Activated CD8-positive, alpha-beta memory T cell treated with anti-CD3 and anti-CD28 coated beads for 4 hours (primary cell): ENCODE measurements around the gene ZNF862.

Source experiments
- DNase-seq, 2 donors: peaks; one replicate each; pipeline ENCODE4 v3.0.0-alpha.2; 2020; ENCODE audit warnings: low read depth in 2 of 2

ZNF862 gene

DNA sequence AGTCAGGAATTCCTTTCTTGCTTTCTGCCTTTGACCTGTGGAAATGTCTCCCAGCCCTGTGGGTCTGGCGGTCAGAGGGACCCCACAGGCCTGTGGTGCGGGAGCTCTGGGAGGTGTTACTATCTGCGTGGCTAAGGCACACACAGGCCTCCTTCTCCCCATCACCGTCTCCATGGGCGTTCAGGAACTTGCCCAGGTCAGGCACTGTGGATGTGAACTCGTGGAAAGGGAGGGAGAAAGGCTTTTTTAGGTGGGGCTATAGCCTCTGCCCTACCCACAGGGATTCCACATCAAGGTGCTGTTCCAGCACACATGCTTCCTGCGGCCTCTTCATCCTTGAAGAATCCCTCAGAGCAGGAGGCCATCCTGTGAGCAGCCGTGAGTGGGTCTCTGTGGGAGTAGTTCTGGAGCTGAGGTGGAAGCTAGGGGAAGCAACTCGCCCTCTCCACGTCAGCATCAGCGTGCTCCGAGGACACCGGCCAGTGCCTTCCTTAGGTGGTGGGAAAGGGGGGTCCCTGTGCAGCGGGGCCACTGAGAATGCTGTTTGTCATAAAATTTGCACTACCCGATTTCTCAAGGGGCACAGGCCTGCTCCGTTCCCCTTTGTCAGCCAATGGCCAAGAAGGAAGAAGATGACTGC is 28.1 kb downstream of the ZNF862 start:
- no peak for DNase-seq

DNA sequence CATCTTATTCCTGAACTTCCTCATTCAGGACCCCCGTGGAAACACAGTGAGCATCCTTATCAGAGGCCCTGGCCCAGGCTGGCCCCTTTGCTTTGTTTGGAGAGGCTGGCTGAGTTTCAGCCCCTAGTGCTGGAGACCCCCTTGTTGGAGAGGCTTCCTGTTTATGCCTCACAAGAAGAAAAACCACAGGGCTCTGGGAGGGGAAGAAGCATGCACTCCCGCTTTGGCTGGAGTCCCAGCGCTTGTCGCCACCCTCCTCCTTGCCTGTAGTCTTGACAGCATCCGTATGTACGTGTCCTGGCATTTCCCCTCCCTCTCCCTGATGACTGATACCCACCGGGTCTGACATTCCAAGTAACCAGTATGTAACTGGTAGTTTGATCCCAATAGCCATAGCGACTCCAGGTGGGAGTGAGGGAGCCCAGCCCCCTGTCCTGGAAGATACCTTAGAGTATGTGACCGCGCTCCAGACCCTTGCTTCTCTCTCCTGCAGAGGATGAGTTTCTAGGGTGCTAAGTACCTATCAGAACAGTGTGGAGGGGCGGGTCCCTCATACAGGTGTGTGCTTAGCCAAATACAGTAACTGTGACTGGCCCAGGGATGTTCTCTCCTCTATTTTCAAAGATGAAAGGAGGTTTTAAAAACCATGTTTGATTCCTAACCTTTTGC is 28.7 kb downstream of the ZNF862 start:
- DNase-seq, result no peak

DNA sequence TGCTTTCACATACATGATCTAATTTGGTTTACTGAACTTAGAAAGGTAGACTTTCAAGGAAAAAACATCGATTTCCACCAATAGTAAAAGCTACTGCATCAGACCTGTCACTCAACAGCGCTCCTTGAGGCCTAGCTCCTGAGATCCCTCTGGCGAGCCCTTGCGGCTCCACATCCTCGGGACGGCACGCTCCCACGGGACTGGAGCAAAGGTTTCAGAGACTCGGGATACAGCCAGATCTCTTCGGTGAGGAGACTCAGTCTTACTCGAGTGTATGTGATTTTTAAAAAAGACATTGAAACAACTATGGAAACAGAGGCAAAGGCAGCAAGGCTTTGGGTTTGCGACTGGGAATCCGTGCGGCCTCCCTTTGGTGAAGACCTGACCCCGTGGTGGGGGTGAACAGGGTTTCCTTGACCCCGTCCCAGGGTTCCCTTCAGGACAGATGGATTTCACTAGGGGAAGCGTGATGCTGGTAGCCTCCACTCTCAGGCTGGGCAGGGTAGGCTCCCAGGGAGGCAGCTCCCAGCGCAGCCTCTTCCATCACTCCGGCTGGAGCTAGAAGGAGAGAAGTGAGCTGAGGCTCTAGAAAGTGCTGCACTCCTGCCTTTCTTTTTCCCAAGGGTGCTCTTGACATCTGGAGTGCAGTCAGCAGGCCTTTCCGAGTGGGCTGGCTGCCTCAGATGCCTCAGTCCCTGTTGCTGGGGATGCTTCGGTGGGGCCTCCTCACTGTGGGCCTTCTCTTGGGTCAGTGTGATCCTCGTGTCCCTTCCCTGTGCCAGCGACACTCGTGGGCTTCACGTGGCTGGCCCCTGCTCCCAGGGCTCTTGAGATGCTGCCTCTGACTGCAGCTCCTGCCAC is 29.8 kb downstream of the ZNF862 start:
- no peak for DNase-seq

GRCh38 chr7:149868623-149869290 is 30.6 kb downstream of the ZNF862 start:
- no peak for DNase-seq

DNA sequence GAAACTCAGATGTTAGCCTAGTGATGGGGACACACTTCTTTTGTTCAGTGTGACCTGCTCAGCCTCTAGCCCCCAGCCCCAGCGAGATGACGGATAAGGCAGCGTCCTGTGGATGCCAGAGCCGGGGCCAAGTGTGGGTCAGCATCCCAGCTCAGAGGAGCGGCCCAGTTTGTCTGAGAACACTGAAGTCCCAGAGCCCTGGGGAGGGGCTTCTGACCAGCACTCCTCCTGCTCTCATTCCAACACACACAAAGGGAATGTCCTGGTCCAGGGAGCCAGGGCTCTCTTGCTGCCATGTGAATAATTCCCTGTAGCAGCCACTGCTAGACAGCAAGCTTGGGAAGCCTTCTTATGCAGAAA is 31.1 kb downstream of the ZNF862 start:
- no peak for DNase-seq

- no peak for DNase-seq
These were observed 31.7 kb downstream of the ZNF862 start for GRCh38 chr7:149869867-149870266.

DNA sequence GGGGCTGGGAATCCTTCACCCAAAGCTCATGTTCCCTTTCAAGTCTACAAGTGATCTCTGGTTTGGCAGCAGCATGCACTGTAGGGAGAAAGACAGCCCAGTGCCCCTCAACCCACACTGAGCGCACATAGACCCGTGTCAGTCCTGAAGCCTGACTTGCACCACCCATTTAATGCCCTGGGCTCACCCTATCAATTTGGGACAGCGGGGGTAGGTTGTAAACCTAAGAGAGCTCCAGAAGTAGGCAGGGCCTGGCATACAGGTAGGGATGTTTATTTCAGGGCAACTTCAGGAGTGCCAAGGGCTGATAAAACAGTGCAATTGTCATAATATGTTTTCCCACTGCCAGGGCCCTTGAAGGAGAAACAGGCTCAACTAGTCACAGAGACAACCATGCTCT is 32.1 kb downstream of the ZNF862 start:
- DNase-seq, result no peak

DNA sequence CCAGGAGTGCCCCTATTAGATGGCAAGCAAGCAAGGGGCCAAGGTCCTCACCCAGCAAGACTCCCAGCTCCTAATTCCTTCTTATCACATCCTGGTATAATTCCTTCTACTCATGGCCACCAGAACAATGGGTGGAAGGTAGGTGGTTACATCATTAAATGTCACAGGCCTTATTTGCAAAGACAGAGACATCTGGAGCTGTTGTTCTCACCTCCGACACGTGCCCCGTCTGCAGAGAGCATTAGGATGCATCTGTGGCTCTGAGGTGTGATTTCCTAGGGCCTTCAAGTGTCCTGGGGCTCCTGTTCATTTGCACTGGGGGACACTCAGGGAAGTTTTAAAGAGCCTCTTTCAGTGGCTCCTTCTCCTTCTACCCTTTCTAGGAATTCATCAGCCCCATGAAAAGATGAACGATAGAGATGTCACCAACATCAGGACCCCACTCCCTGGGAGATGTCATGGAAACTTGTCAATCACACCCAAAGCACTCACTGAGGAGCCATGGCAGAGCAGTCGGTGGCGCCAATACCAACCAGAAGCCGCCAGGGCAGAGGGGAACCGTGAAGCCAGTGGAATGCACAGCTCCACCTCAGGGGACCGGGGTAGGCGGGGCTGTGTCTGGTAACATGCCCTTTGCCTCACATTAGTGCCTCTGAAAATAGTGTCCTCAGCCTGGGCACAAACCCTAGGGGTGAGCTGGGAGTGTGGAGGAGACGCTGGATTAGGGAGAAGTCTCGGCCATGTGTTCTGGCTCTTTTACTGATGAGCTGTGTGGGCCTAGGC is 32.7 kb downstream of the ZNF862 start:
- DNase-seq, result no peak

- DNase-seq, result no peak
These were observed 33.4 kb downstream of the ZNF862 start for GRCh38 chr7:149871576-149871975.

- DNase-seq, result no peak
These were observed 34.4 kb downstream of the ZNF862 start for GRCh38 chr7:149872419-149873073.

DNA sequence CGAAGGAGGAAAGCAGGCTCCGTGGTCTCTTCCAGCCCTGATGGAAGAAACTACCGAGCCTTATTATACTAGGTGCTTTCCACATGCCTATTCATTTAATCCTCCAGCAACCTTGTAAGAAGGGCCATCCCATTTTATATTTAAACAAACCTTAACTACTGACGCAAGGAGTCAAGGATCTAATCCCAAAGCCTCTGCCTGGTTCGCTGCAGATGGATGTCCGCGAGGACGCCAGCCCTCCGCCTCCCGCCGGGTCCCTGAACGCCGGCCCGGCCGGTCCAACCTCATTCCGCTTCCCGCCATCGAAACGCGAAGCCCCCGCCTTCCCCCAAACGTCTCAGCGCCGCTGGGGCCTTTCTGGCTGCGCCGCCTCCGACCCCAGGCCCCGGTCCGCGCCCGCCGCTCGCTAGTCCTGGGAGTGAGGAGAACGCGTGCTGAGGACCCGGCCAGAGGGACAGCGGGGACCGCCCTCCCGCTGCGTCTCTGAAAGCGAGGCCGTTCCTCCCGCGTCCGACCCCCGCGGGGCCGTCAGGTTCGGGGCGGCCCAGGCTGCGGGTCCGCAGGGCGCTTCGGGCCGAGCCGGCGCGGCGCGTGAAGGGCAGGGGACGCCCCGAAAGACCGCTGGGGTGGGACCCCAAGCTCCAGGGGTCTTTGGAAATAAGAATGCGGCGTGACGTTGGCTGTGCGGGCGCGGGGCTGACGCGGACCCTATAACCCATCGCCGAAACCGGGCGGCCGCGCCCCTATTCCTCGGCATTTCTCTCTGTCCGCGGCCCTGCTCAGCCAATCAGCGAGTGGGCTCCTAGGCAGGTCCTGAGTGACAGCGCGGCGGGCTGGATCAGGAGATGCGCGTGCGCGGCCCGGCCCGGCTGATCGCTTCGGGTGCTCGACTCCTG is 35.1 kb downstream of the ZNF862 start, which contains the start of gene ATP6V0E2:
Gene ATP6V0E2 (plus strand): TSS at position 896 of the 896 bp plus-strand sequence. CDS start 97 bp downstream, outside the sequence.
- peak; percentile 75 to 88 for DNase-seq

- no peak for DNase-seq
These were observed 35.9 kb downstream of the ZNF862 start for GRCh38 chr7:149873970-149874643.

GRCh38 chr7:149874644-149875028 is 36.5 kb downstream of the ZNF862 start:
- DNase-seq, result no peak

GRCh38 chr7:149875396-149875795 is 37.2 kb downstream of the ZNF862 start:
- DNase-seq, result no peak

GRCh38 chr7:149877890-149878522 is 39.8 kb downstream of the ZNF862 start:
- DNase-seq, result no peak

- no peak for DNase-seq
These were observed 40.3 kb downstream of the ZNF862 start for GRCh38 chr7:149878523-149878921.

GRCh38 chr7:149879271-149879743 is 41.1 kb downstream of the ZNF862 start:
- DNase-seq, result no peak
